ACHN (cell line): Measurements from ENCODE around the gene KCNIP4.

Source experiments
- DNase-seq: peaks from one replicate; pipeline ENCODE4 v3.0.0-alpha.2; 2015
- in situ Hi-C: cut with HindIII; loops from 2 replicates; pipeline ENCODE4 v1.10.0; 2017; ENCODE audit warnings: low sequenced_read_pairs, low pct_ligation_motif_present, low pct_unique_long_range_greater_than_20kb

KCNIP4 gene

GRCh38 chr4:21869978-21870745 lies 78.4 kb downstream of the KCNIP4 start:
- in situ Hi-C loops: no loop called here
- DNase-seq: no peak

GRCh38 chr4:21864686-21865085 lies 83.9 kb downstream of the KCNIP4 start:
- DNase-seq: no peak
- in situ Hi-C loops: no loop called here

GRCh38 chr4:21862917-21863316 lies 85.7 kb downstream of the KCNIP4 start:
- no peak for DNase-seq
- in situ Hi-C loops: no loop called here

DNA sequence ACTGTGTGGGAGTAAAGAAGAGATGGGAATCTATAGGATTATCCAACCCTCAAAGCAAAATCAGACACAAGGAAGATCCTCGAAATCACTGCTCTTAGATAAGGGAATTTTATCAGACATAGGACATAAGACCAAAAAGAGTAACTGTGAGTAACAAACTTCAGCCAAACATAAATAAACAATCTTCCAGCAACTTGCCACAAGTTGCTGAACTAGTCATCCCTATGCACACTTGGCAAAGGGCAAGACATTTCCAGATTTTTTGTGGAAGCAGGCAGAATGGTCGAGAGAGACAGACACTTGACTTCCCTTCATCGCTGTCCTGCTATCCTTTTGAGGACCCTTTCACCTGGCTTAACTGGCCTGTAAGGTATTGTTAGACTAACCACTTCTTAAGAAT lies 89.6 kb downstream of the KCNIP4 start:
- in situ Hi-C loops: no loop called here
- DNase-seq: no peak

DNA sequence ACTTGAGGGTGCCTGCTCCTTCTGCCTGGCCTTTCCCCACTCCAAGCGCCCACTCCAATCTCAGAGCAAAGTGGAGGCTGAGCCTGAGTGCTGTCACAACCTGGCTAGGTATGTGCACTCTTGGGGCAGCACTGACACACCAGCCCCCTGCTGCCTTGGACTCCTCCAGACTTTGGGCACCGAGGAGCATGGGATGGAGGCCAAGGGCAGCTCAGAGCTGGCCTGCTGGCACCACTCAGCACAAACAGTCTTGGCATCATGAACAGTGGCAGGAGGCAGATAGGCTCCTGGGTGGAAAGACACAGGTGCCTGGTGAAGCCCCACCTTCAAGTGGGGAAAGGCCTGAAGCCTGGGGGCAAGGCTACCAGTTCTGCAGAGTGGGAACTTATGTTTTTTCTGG lies 91.8 kb downstream of the KCNIP4 start:
- in situ Hi-C loops: no loop called here
- no peak for DNase-seq

DNA sequence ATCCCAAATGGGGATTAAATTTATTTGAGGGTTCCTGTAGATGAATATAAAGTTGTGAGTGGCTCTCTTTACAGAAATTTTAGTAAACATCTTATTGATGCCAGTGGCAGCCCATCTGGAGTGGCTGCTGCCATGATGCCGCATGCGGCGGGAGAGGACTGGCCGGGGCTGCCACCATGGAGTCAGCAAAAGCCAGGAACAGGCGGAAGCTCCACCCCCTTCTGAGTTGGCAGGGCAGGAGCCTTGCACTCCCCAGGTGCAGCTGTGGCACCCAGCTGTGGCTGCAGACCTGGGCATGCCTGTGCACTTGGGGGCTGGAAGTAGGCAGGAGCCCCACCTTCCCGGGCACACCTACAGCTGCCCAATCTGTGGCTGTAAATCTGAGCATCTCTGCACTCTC lies 92.3 kb downstream of the KCNIP4 start:
- in situ Hi-C loops: no loop called here
- no peak for DNase-seq

- in situ Hi-C loops: no loop called here
- DNase-seq: no peak
These were observed 99.5 kb downstream of the KCNIP4 start for GRCh38 chr4:21849077-21849476.

DNA sequence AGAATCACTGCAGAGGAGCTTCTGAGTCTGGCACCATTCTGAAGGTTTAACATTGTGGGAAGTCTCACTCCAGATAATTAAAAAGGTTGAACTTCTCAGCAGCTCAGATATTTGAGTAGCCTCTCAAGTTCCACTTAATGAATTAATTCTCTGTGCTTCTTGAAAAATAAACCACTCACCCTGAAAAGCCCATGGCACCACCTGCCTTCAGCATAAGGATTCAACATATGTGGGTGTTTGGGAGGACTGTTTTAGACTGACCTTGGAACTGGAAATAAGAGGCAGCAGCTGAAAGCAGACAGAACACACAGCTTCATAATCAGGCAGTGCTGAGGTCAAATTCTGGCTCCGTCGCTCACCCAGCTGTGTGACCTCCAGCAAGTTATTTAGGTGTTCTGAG lies 100.6 kb downstream of the KCNIP4 start:
- in situ Hi-C loops: no loop called here

DNA sequence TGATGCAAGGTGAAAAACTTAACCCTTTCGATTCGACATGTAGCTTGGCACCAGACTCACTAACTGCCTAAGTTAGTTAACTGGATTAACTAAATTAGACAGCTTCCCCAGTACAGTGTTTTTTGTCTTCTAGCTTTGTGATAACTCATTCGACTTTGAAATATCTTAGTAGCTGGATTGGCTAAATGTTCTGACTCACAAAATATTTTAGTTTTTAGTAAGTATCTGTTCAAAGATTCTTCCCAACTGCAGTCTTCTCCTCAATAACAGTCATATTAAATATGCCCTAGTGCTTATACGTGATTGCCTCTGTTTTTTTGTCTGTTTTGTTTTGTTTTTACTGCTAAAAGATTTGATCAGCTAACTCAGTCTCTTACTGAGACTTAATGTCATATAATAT lies 102.9 kb downstream of the KCNIP4 start:
- DNase-seq: no peak
- in situ Hi-C loops: no loop called here

More for the DNA sequence above, 100.6 kb downstream of the KCNIP4 start:
- DNase-seq: no peak

DNA sequence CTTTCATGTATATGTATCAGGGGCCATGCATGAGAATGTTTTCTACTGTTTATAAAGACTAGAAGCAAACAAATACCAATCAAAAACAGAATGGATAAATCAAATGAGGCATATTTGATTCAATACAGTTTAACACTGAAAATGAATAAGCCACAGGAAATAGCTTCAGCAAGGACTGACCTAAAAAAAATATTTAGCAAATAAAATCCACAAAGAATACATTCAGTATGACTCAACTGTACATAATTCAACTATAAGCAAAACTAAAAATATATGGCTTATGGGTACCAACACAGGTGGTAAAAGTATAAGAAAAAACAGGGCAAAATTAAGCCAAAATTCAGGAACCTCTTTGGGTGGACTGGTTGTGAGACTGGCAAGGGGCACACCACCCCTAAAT lies 112.9 kb downstream of the KCNIP4 start:
- in situ Hi-C loops: no loop called here
- DNase-seq: no peak

DNA sequence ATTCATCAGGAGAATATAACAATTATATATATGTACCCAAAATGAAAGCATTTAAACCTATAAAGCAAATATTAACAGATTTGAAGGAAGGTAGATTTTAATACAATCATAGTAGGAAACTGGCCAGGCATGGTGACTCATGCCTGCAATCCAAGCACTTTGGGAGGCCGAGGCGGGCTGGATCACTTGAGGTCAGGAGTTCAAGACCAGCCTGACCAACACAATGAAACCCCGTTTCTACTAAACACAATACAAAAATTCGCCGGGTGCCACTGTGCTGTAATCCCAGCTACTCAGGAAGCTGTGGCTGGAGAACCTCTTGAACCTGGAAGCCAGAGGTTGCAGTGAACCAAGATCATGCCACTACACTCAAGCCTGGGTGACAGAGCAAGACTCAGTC lies 118.3 kb downstream of the KCNIP4 start:
- in situ Hi-C loops: no loop called here
- no peak for DNase-seq

GRCh38 chr4:21827575-21827974 lies 121.0 kb downstream of the KCNIP4 start:
- in situ Hi-C loops: no loop called here
- DNase-seq: no peak

DNA sequence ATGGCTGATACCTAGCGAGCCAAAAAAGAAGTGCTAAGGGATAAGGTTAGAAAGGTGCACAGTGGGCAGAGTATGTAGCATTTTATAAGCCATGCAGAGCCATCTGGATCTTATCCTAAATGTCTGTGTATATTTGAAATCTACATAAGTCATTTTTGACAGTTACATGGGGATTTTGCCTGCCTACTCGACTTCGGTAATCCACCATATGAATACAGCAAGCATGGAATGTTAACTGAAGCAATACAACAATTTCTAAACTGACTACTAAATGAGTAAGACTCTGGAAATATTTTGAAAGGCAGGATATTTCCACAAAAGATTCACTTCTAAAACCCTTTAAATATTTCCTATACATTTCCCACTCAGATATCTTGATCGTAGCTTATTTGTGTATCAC lies 122.5 kb downstream of the KCNIP4 start:
- DNase-seq: no peak
- in situ Hi-C loops: no loop called here

DNA sequence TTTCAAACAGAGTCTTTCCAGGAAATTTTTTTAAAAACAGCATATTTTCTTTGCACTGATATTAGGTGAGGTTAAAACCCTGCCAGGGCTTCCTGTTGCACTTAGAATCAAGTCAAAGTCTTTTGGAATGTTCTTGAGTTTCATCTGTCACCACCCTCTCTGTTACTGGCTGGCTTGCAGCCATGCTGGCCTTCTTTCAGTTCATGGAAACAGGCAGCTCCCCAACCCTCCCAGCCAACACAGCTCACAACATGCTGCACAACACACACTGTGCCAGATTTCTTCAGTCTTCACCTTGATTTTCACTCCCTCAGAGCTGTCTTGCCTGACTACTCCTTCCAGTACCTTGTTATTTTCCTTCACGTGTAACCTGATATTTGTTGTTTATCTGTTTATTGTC lies 129.5 kb downstream of the KCNIP4 start:
- in situ Hi-C loops: loop anchor here (25.0 kb wide), 1 partner anchor 568 kb away; no protein-coding TSS in a partner anchor
- no peak for DNase-seq

DNA sequence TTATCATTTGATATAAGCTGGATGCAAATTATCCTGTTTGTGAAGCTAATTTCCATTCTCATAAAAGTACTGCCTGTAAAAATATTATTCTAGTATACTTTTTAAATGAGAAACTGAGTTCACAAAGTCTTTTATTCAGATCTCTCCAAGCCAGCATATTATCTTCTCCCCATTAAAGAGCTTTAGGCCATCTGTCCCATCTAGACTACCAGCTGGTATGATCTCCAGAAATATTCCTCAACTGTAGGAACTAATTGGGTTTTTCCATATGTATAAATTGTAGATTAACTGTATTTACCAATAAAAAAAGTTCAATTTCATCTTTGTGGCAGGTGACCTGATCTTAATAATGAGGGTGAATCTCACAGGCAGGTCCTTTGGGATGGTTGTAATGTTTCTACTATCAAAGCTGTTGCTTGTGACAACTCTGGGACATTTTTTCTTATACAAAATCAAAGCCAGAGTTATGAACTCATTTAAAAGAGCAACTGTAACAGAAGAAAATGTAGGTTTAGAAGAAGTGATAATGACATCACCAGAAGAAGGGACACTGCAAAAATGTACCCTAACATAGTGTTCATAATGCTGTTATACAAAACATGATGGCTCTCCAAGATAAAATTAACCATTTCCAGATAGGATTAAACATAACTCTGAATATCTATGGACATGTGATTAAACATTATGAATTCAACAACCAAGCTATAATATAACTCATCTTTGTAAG lies 132.8 kb downstream of the KCNIP4 start:
- DNase-seq: no peak
- in situ Hi-C loops: loop anchor here (25.0 kb wide), 1 partner anchor 571 kb away; no protein-coding TSS in a partner anchor

GRCh38 chr4:21811565-21811964 lies 137.0 kb downstream of the KCNIP4 start:
- peak; percentile 37 for DNase-seq
- in situ Hi-C loops: loop anchor here (25.0 kb wide), 1 partner anchor 576 kb away; no protein-coding TSS in a partner anchor

GRCh38 chr4:21806991-21807390 lies 141.6 kb downstream of the KCNIP4 start:
- in situ Hi-C loops: loop anchor here (25.0 kb wide), 1 partner anchor 580 kb away; no protein-coding TSS in a partner anchor

DNA sequence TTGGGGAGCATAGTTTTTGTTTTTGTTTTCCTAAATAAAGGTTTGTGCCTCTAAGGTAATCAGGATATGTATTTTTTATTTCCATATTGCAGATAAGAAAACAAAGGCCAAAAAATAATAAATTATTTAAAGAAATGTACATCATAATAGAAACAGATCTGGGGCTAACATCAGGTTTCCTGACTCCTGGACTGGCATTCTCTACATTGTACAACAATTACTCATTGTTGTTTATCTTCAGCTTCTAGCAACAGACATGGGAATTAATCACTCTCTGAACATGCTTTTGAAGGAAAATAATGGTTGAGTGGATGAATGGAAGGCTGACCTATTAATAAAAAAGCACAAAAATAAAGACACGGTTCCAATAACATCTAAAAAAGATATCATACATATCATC lies 146.2 kb downstream of the KCNIP4 start:
- DNase-seq: peak; percentile 74
- in situ Hi-C loops: loop anchor here (25.0 kb wide), 1 partner anchor 585 kb away; no protein-coding TSS in a partner anchor

More at GRCh38 chr4:21806991-21807390, 141.6 kb downstream of the KCNIP4 start:
- DNase-seq: no peak

GRCh38 chr4:21801661-21802385 lies 146.7 kb downstream of the KCNIP4 start:
- in situ Hi-C loops: loop anchor here (25.0 kb wide), 1 partner anchor 585 kb away; no protein-coding TSS in a partner anchor
- DNase-seq: peak; percentile 33
